ENCODE data around the gene PDZRN4.

DNA sequence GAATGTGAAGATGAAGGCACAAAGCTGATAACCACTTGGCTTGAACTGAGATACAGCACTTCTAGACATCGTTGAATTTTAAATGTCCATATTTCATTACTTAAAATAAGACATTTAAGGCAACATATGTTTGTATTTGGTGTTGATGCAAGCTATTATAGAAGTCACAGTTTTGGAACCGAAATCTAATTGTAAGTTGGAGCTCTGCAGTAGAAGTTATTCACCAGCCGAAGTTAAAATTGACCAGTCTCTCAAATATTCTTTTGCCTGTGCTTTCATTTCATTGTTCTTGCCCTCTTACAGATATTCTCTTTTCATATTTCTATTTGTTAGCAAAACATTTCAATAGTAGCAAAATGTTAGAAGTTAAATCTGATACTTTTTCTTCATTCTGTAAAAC, 332.7 kb downstream of the PDZRN4 start:
- TF ChIP-seq POLR2A (IDR thresholded peaks at IDR 0.05) = no peak
- TF ChIP-seq, protein P1, sequence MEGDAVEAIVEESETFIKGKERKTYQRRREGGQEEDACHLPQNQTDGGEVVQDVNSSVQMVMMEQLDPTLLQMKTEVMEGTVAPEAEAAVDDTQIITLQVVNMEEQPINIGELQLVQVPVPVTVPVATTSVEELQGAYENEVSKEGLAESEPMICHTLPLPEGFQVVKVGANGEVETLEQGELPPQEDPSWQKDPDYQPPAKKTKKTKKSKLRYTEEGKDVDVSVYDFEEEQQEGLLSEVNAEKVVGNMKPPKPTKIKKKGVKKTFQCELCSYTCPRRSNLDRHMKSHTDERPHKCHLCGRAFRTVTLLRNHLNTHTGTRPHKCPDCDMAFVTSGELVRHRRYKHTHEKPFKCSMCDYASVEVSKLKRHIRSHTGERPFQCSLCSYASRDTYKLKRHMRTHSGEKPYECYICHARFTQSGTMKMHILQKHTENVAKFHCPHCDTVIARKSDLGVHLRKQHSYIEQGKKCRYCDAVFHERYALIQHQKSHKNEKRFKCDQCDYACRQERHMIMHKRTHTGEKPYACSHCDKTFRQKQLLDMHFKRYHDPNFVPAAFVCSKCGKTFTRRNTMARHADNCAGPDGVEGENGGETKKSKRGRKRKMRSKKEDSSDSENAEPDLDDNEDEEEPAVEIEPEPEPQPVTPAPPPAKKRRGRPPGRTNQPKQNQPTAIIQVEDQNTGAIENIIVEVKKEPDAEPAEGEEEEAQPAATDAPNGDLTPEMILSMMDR (IDR thresholded peaks at IDR 0.05) = no peak
